Activated CD4-positive, CD25-positive, alpha-beta regulatory T cell treated with anti-CD3 and anti-CD28 coated beads, Interleukin-2, amount 50 U/mL, for 24 hours (primary cell): ENCODE data around the gene AFDN.

ENCODE experiments used
- ATAC-seq, 2 donors: fragments of 150-1000 bp; cut with Tn5 transposase; one replicate each; pipeline ENCODE4 v1.10.0; 2021; ENCODE audit warnings: mild to moderate bottlenecking in 1 of 2, moderate library complexity in 1 of 2

AFDN gene

GRCh38 chr6:167879612-167880011, 52.9 kb downstream of the AFDN start:
- ATAC-seq, result no peak

- no peak for ATAC-seq
Observed at GRCh38 chr6:167881327-167881726, 54.6 kb downstream of the AFDN start.

- ATAC-seq, result no peak
Observed at GRCh38 chr6:167882244-167882643, 55.5 kb downstream of the AFDN start.

- ATAC-seq, result no peak
Observed at GRCh38 chr6:167888098-167888497, 61.4 kb downstream of the AFDN start.

GRCh38 chr6:167892835-167893815, 66.4 kb downstream of the AFDN start:
- ATAC-seq, result peak in 1 of 2 donors; percentile 49

- ATAC-seq, result no peak
Observed at GRCh38 chr6:167894965-167895364, 68.3 kb downstream of the AFDN start.

GRCh38 chr6:167896648-167897047, 69.9 kb downstream of the AFDN start:
- ATAC-seq, result no peak

- no peak for ATAC-seq
Observed at GRCh38 chr6:167898673-167899311, 72.1 kb downstream of the AFDN start.

GRCh38 chr6:167904791-167905190, 78.1 kb downstream of the AFDN start:
- no peak for ATAC-seq

GRCh38 chr6:167906899-167907298, 80.2 kb downstream of the AFDN start:
- no peak for ATAC-seq

GRCh38 chr6:167907837-167908681, 81.3 kb downstream of the AFDN start:
- no peak for ATAC-seq

GRCh38 chr6:167910007-167910406, 83.3 kb downstream of the AFDN start:
- ATAC-seq, result no peak

GRCh38 chr6:167910652-167911051, 83.9 kb downstream of the AFDN start:
- ATAC-seq, result no peak

GRCh38 chr6:167912494-167912893, 85.8 kb downstream of the AFDN start:
- ATAC-seq, result no peak

GRCh38 chr6:167913699-167914098, 87.0 kb downstream of the AFDN start:
- ATAC-seq, result no peak

- no peak for ATAC-seq
Observed at GRCh38 chr6:167915139-167915538, 88.4 kb downstream of the AFDN start.

GRCh38 chr6:167917551-167918154, 90.9 kb downstream of the AFDN start:
- ATAC-seq, result no peak

GRCh38 chr6:167918548-167919278, 92.0 kb downstream of the AFDN start:
- no peak for ATAC-seq

- ATAC-seq, result no peak
Observed at GRCh38 chr6:167919349-167919748, 92.6 kb downstream of the AFDN start.

- ATAC-seq, result no peak
Observed at GRCh38 chr6:167920165-167920564, 93.5 kb downstream of the AFDN start.

- ATAC-seq, result no peak
Observed at GRCh38 chr6:167921831-167922230, 95.1 kb downstream of the AFDN start.

- no peak for ATAC-seq
Observed at GRCh38 chr6:167925026-167925425, 98.3 kb downstream of the AFDN start.
